Endometrium (tissue), 2 donors: ENCODE results near the gene OBSCN.
"Not testable (repeated sequence)": the region's sequence is repeated elsewhere in the genome, so short reads cannot be mapped to it uniquely, and the experiment has no call there.

Source experiments
- FAIRE-seq: peaks from 2 replicates; lab custom pipeline; 2012; peaks lifted over from hg19 to GRCh38; lab: Jason Lieb, UNC
- donor health status: control.
- donor health status: control.

OBSCN gene

DNA sequence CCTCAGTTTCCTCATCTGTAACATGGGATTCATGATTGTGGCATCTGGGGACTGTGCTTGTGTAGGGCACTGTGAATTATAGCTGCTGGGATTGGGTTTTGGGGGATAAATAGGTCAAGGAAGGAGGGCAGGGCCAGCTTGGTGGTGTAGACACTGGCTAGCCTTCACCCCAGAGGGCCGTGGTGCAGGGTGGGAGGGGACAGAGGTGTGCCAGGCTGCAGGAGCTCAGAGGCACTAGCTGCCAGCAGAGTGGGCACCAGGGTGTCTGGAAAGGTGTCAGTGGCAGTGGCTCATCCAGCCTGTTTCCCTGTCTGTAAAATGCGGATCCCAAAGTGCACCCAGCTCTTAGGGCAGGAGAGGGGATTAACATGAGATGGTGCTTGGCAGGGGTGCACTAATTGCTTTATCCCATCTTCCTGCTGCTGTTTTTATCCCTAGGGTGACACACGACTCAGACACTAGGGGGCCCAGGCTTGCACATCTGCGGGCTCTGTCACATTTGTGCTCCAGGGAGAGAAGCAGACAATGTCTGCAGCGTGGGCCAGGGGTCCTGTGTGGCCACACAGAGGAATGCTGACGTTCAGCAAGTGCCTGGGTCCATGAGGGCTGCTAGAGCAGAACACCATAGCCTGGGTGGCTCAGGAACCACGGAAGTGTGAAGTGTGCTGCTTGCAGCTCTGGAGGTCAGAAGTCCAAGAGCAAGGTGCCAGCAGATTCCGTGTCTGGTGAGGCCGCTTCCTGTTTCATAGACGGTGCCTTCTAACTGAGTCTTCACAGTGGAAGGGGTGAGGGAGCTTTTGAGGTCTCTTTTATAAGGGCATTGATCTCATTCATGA, 19.3 kb downstream of the OBSCN start:
- no peak for FAIRE-seq

- not testable (repeated sequence) for FAIRE-seq
Measured at GRCh38 chr1:228228147-228228546, 20.3 kb downstream of the OBSCN start.

DNA sequence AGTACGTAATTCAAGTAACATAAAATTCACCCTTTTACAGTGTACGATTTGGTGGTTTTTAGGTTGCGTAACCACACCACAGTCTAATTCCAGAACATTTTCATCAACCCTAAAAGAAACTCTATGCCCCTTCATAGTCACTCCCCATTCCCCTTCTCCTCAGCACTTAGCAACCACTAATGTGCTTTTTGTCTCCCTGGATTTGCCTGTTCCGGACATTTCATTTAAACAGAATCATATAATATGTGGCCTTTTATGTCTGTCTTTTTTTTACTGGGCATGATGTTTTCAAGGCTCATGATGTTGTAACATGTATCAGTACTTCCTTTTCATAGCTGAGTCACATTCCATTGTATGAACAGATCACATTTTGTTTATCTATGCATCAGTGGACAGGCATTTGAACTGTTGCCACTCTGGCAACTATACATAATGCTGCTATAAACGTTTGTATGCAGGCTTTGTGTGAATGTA, 20.8 kb downstream of the OBSCN start:
- FAIRE-seq: no peak

- no peak for FAIRE-seq
Measured at GRCh38 chr1:228231189-228231588, 23.3 kb downstream of the OBSCN start.

DNA sequence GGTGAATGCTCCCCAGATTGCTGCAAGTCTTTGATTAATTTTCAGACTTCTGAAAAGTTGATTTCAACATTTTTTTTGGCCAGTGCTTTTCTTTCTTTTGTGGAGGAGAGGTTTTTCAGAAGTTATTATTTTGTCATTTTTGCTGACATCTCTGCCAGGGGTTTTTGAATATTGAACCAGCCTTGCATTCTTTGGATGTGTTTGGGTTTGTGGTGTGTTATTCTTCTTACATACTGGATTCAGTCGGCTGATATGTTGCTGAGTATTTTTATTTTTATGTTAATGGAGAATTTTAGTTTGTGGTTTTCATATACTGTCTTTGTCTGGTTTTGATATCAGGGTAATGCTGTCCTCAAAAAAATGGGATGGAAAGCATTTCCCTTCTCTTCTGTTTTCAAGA, 25.3 kb downstream of the OBSCN start:
- no peak for FAIRE-seq

DNA sequence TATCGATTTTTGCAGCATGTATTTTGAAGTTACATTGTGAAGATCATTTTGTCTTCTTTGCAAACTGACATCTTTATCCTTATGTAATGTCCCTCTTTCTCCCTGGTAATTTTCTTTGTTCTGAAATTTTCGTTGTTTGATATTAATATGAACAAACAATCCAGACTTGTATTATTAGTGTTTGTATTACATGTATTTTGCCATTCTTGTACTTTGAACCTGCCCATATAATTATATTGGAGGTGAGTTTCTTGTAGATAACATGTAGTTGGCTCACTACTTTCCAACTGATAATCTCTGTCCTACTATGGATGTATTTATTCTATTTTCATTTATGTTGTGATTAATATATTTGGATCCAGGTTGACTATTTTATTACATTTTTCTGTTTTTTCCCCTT, 27.1 kb downstream of the OBSCN start:
- no peak for FAIRE-seq

- no peak for FAIRE-seq
Measured at GRCh38 chr1:228236744-228237143, 28.9 kb downstream of the OBSCN start.

GRCh38 chr1:228238007-228238406, 30.2 kb downstream of the OBSCN start:
- FAIRE-seq: no peak

GRCh38 chr1:228238461-228238860, 30.6 kb downstream of the OBSCN start:
- FAIRE-seq: no peak

GRCh38 chr1:228240411-228241240, 32.8 kb downstream of the OBSCN start:
- FAIRE-seq: no peak

DNA sequence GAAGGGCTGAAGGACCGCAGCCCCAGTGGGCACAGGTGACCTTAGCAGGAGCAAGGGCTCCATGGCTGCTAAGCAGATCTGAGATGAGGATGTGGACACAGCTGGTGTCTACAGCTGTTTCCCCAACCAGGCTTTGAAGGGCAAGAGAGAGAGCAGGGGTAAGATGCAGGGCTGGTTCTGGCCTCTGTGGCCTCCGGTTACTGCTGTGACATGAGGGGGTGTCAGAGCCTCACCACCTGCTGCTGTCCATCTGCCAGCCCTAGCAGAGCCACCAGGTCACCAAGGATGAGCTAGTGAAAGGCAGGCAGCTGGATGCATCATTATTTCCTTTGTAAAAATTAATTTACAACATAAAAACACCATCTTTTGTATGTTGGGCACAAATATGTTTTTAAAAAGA, 33.4 kb downstream of the OBSCN start:
- FAIRE-seq: no peak

GRCh38 chr1:228242409-228242808, 34.6 kb downstream of the OBSCN start:
- no peak for FAIRE-seq

- FAIRE-seq: no peak
Measured at GRCh38 chr1:228243093-228243492, 35.2 kb downstream of the OBSCN start.

DNA sequence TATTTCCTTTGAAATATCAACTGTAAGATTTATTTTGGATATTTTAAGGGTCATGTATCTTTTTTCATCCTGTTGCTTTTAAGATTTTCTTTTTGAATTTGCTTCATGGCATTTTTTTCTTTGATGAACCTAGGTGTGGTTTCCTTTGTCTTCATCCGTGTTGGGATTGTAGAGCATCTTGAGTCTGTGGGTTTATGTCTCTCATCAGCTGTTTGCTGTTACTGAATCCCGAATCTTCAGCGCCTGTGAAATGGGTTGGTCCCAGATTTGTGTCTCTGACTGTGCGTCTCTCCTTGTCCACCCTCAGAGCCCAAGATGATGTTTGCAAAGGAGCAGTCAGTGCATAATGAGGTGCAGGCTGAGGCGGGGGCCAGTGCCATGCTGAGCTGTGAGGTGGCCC, 36.1 kb downstream of the OBSCN start:
- FAIRE-seq: not testable (repeated sequence)

GRCh38 chr1:228245111-228245510, 37.3 kb downstream of the OBSCN start:
- FAIRE-seq: no peak

DNA sequence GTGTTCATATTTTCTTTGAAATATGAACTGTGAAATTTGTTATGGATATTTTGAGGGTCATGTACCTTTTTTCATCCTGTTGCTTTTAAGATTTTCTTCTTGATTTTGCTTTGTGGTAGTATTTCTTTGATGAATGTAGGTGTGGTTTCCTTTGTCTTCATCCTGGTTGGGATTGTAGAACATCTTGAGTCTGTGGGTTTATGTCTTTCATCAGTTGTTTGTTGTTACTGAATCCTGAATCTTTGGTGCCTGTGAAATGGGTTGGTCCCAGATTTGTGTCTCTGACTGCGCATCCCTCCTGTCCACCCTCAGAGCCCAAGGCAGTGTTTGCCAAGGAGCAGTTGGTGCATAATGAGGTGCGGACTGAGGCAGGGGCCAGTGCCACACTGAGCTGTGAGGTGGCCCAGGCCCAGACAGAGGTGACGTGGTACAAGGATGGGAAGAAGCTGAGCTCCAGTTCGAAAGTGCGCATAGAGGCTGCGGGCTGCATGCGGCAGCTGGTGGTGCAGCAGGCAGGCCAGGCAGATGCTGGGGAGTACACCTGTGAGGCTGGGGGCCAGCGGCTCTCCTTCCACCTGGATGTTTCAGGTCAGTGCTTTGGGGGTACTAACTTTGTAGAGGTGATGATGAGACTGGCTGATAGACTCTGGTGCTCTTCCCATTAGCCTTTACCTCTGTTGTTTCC, 38.5 kb downstream of the OBSCN start:
- FAIRE-seq: no peak

DNA sequence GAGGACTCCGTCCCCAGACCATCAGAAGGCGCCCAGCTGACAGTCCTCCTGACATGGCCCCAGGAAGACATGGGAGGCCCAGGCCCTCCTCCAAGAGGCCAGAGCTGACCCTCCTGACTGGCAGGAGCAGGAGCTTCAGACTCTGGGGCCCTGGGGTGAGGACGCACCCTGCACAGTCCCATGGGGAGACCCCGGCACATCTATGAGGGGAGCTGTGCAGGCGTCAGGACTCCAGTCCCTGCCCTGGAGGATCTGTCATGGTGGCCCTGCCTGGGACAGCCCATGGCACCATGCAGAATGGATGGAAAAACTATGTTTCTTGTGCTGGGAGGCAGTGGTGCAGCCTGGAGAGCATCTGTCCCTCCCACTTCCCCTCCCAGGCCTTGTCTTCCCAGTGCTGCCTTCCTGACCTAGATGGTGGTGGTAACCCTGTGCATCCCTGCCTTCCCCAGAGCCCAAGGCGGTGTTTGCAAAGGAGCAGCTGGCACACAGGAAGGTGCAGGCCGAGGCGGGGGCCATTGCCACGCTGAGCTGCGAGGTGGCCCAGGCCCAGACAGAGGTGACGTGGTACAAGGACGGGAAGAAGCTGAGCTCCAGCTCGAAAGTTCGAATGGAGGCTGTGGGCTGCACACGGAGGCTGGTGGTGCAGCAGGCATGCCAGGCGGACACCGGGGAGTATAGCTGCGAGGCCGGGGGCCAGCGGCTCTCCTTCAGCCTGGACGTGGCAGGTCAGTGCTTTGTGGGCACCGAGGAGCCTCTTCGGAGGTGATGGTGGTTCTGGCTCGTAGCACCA, 41.9 kb downstream of the OBSCN start:
- no peak for FAIRE-seq

DNA sequence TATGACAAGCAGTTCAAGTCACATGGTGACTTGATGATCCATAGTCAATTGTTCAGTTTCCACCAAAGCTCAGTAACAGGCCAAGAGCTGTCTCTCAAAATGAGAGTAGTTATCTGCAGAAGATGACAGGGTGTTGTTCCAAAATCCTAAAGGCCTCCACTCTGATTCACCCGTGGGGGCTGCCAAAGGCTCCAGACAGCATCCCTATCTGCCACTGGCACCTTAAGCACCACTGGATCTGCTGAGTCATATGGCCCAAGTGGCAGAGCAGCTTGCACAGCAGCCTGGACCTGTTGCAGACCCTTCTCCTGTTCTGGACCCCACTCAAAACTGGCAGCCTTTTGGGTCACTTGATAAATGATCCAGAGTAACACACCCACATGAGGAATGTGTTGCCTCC, 44.6 kb downstream of the OBSCN start:
- not testable (repeated sequence) for FAIRE-seq

DNA sequence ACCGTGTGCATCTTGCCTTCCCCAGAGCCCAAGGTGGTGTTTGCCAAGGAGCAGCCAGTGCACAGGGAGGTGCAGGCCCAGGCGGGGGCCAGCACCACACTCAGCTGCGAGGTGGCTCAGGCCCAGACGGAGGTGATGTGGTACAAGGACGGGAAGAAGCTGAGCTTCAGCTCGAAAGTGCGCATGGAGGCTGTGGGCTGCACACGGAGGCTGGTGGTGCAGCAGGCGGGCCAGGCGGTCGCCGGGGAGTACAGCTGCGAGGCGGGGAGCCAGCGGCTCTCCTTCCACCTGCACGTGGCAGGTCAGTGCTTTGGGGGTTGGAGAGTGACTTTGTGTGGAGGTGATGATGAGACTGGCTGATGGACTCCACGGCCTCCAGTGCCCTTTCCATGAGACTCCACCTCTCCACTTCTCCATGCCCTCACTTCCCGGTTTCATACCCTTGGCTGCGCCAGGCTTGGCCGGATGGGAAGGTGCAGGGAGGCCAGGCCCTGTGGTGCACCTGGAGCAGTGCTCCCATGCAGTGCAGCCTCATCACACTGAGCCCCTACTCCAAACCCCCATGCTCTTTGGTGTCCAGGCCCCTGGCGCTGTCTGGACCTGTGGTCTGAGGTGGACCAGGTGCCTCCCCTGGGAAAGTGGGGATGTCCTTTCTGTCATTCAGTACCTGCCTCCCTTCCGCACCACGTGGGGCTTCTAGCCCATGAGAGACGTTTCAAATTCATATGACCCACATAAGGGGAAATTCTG, 49.0 kb downstream of the OBSCN start:
- no peak for FAIRE-seq

DNA sequence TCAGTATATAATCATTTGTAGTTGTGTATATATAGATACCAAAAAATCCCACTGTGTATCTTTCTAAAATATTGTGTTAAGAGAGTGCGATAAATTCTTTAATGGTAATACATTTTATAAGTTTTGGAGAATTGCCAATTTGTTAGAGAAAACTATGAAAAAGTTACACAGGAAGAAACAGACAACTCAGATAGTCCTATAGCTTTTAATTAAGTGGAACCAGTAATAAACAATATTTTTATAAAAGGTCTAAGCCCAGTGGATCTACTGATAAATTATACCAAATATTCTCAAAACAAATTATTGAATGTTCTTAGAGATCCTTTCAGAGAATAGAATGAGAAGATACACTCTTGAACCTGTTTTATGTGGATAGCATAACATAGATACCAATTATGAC, 50.6 kb downstream of the OBSCN start:
- FAIRE-seq: no peak

DNA sequence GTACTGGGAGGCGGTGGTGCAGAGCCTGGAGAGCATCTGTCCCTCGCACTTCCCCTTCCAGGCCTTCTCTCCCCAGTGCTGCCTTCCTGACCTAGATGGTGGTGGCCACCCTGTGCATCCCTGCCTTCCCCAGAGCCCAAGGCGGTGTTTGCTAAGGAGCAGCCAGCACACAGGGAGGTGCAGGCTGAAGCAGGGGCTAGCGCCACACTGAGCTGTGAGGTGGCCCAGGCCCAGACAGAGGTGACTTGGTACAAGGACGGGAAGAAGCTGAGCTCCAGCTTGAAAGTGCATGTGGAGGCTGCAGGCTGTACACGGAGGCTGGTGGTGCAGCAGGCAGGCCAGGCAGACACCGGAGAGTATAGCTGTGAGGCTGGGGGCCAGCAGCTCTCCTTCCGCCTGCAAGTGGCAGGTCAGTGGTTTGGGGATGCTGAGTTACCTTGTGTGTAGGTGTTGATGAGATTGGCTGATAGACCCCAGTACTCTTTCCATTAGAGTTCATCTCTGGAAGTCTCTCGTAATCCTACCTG, 51.6 kb downstream of the OBSCN start:
- no peak for FAIRE-seq
